Measurements from ENCODE around the gene THOP1.
"Not testable (repeated sequence)": the region's sequence is repeated elsewhere in the genome, so short reads cannot be mapped to it uniquely, and the experiment has no call there.

THOP1 gene

DNA sequence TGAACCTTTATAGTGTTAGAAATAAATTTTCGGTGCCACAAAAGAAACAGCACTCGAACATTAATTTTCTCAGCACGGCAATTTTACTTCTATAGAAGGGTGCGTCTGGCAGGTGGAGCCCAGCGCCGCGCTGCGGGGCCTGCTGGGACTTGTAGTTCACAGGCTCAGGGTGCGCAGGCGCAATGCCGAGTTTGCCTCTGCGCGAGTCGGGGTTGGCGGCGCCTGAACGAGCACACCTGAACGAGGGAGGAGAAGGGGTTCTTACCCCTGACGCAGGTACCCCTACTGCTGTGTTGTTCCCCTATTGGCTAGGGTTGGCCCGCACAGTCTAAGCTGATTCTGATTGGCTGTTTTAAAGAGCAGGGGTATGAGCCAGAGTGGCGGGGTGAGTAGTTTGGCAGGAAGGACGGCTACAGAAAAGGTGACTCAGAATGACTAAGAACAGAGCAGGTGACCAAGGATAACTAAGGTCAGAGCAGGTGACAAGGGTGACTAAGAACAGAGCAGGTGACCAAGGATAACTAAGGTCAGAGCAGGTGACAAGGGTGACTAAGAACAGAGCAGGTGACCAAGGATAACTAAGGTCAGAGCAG lies 32.0 kb downstream of the THOP1 start:
- DNase-seq (ENCODE audit: low read depth), result not testable (repeated sequence)

DNA sequence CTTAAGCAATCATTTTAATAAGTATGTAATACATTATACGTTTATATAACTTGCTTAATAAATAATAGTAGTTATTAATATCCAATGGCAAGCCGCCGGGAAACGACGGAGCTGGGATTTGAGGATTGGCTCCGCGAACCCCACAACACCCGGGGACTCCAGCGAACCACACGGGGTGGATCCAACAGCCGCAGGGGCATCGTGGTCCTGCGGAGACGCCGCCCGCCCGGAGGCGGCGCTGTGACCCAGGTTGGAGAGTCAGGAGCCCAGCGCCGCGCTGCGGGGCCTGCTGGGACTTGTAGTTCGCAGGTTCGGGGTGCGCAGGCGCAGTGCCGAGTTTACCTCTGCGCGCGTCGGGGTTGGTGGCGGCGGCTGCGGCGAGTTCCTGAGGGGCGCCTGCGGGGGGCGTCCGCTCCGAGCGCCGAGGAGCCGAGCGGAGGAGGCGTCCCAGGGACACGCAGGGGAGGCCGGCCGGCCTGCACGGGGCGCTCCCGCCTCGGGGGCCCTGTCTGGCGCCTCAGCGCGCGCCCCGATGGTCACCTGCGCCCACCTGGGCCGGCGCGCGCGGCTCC lies 34.3 kb downstream of the THOP1 start, which contains the start of gene ZNF554:
Gene ZNF554 (plus strand): TSS at position 329 of the 572 bp plus-strand sequence. CDS start 204 bp downstream, at position 533.
- DNase-seq (ENCODE audit: low read depth), result peak; percentile 97

DNA sequence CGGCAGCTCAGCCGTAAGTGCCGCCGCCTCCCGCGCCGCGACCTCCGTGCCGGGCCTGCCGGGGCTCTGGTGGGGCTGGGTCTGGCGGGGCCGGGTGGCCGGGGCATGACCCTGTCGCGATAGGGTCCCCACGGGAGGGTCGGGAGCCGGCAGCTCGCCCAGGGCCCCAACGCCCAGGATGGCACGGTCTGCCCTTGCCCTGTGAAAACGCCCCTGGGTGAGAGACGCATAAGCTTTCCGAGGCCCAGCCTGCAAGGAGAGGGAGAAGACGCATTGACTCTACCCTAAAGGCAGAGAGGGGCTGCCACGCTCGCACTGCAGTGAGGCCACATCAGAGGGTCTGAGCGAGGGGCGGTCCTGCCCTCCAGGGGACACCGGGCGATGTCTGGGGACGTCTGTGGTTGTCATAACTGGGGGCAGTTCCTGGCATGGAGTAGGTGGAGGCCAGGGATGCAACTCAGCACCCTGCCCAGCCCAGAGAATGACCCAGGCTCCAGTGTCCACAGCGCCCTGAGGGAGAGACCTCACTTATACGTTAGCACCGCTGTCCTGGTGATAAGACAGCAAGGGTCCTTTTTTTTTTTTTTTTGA lies 34.9 kb downstream of the THOP1 start:
- no peak for DNase-seq (ENCODE audit: low read depth)

DNA sequence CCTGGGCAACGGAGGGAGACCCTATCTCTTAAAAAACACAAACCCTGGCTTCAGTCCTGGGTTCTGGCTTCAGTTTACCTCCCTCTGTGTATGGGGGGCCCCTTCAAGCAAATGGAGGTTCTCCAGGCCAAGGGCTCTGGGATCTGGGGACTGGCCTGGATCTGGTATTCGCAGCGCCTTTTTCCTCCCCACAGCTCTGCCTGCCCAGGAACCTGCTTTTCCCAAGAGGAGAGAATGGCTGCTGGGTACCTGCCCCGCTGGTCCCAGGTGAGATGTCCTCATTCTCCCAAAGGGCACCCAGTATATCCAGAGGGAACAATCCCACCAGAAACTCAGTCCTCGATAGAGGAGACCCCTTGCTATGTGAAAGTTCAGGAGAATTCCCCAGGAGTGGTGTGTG lies 37.5 kb downstream of the THOP1 start:
- DNase-seq (ENCODE audit: low read depth), result no peak

DNA sequence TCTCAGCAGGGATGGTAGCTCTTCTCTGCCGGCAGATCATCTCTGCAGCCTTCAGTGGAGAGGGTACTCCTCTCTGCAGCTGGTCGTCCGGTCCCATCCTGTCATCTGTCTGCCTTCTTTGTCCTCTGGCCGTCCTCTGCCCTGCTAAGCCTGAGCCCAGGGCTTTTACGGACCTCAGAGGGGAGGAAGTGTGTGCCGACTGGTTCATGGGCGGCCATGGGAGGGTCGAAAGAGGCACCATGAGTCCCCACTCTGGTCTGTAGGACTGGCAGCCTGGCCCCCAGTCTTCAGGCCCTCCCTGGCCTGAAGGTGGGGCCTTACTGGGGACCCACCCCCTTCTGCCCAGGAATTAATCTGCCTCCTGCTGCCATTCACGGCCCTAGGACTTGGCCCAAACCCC lies 38.3 kb downstream of the THOP1 start:
- DNase-seq (ENCODE audit: low read depth), result no peak

DNA sequence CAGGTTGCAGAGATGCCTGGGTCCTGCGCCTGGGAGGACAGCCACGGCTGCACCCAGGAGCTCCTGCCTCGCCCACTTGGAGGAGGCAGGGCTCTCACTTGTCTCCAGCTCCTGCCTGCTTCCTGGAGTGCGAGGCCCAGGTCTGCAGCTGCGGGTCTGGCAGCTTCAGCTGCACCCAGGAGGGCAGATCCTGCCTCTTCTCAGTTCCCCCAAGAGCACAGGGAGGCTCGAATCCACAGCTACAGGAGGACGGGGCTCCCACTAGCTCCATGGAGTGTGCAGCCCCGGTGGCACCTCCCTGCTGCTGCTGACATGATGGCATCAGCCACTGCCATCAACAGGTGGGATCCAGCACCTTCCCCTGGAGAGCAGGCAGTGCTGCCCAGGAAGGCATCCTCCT lies 38.8 kb downstream of the THOP1 start:
- no peak for DNase-seq (ENCODE audit: low read depth)

DNA sequence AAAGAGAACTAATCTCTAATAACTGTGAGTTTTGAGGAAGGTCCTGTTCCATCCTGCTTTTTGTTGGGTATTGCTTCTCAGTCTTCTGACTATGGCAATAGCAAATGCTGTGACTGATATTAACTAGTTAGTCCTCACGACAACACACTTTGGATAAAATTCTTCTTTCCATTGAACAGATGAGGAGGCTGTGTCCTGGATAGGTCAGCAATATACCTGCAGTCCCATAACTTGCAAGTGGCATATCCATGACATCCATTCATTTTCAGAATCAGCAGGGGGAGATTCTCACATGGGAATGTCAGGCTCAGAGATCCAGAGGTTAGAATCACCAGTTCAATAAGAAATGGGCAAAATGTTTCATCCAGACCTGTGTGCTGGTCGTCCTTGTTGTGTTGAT lies 41.7 kb downstream of the THOP1 start:
- DNase-seq (ENCODE audit: low read depth), result no peak

DNA sequence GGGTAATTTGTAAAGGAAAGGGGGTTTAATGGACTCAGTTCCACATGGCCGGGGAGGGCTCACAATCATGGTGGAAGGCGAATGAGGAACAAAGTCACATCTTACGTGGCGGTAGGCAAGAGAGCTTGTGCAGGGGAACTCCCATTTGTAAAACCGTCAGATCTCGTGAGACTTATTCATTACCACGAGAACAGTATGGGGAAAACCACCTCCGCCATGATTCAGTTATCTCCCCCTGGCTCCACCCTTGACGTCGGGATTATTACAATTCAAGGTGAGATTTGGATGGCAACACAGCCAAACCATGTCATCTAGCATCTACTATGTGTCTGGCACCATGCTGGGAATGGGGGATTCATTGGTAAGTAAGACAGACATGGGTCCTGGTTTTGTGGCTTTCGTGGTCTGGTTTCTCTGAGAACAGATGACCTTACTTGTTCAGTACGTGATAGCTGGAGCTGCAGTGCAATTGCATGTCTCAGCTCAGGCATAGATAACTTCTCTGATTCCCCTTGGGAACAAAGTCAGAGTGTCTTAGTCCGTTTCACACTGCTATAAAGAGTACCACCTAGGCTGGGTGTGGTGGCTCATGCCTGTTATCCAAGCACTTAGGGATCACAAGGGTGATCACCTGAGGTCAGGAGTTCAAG lies 42.7 kb downstream of the THOP1 start:
- no peak for DNase-seq (ENCODE audit: low read depth)

DNA sequence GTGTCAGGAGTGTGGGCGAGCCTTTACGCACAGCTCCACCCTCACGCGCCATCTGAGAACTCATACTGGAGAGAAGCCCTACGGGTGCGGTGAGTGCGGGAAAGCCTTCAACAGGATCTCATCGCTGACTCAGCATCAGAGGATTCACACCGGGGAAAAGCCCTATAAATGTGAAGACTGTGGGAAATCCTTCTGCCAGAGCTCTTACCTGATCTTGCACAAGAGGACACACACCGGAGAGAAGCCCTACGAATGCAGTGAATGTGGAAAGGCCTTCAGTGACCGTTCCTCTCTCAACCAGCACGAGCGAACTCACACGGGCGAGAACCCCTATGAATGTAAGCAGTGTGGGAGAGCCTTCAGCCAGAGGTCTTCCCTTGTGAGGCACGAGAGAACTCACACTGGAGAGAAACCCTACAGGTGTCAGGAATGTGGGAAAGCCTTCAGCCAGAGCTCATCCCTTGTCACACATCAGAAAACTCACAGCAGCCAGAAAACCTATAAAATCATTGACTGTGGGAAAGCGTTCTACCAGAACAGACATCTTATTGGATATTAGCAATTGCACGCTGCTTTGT lies 49.1 kb downstream of the THOP1 start:
- DNase-seq (ENCODE audit: low read depth), result no peak

DNA sequence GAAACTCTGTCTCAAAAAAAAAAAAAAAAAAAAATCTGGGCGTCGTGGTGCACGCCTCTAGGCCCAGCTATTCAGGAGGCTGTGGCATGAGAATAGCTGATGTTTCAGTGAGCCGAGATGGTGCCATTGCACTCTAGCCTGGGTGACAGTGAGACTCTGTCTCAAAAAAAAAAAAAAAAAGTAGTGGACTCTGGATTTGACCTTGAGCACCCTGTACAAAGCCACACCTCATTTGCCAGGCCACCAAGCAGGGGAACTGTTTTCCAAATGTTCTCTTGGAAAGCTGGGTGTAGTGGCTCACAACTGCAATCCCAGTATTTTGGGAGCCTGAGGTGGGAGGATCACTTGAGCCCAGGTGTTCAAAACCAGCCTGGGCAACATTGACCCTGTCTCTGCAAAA lies 52.1 kb downstream of the THOP1 start:
- DNase-seq (ENCODE audit: low read depth), result no peak

DNA sequence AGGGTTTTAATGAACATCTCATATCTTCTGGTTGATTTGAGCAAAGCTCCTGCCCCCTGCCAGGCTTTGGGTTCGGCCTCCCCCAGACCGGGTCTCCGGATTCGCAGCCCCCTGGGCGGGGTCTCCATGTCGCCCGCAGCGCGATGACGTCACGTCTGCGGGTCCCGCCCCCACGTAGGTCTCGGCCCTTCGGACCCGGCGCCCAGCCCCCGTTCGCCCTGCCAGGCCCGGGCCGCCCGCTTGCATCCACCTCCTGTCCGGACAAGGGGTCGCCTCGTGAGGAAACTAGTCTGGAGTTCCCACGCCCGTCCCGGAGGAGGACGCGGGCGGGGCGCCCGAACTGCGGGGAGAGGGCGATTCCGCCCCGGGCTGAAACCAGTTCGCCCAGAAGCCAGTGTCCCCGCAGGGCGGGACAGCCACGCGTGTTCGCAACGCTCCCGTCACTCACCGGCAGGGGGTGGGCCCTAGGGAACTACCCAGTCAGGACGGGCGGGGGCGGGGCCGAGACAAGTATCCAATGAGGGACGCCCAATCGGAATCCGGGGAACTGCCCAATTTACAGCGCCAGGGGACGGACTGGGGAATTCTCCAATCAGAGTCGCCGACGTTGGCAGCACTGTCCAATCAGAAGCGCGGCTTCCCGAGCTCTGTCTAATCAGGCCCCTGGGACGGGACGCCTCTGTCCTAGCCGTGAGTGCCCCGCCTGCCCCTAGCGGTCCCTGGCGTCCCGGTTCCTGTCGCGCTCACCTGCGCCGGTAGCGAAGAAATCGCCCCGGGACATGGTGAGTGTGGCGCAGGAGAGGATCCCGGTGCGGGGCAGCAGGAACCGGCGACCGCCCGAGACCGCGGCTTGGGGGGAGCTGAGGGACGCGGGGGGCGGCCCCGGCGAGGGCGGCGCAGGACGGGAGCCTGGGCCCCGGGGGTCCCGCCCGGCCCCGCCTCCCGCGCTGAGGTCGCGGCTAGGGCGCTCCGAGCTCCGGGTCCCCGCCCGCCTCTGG lies 55.8 kb downstream of the THOP1 start, which contains the start of gene ZNF555:
Gene ZNF555 (plus strand): TSS at position 682 of the 998 bp plus-strand sequence. CDS start 98 bp downstream, at position 780.
- peak; percentile 99 for DNase-seq (ENCODE audit: low read depth)

DNA sequence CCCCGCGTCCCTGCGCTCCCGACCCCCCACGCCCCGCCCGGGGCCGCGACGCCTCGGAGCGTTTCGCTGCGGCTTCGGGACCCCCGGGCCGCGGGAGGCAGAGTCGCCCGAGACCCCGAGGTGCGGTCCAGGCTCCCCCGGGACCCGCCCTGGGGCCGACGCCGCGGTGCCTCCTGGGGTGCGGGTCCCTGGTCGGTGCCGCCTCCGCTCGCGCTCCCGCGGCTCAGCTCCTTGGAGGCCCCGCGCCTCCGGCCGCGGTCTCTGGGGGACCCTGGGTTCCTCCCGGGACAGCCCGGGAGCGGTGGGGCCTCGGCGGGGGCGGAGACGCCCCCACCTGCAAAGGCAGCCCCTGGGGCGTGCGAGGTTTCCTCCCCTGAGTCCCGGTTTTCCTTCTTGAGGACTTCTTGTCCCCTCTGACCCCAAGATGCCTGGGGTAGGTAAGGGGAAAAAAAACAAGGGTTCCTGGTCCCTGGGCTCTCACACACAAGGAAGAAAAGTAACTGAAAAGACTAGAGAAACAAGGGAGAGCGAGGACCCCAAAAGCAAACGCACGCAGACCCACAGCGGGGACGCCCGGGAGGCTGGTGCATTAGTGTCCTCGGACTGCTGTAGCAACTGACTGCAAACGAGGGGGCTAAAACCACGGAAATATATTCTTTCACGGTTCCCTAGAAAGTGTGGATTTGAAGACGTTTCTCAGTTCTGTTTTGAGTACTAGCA lies 56.7 kb downstream of the THOP1 start:
- no peak for DNase-seq (ENCODE audit: low read depth)

DNA sequence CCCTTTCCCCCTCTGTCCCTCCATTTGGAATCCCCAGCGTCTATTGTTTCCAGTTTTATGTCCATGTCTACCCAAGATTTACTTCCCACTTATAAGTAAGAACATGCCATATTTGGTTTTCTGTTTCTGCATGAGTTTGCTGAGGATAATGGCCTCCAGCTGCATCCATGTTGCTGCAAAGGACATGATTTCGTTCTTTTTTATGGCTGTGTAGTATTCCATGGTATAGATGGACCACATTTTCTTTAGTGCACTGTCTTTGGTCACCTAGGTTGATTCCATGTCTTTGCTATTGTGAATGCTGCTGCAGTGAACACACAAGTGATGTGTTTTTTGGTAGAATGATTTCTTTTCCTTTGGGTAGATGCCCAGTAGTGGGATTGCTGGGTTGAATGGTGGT lies 59.8 kb downstream of the THOP1 start:
- no peak for DNase-seq (ENCODE audit: low read depth)

DNA sequence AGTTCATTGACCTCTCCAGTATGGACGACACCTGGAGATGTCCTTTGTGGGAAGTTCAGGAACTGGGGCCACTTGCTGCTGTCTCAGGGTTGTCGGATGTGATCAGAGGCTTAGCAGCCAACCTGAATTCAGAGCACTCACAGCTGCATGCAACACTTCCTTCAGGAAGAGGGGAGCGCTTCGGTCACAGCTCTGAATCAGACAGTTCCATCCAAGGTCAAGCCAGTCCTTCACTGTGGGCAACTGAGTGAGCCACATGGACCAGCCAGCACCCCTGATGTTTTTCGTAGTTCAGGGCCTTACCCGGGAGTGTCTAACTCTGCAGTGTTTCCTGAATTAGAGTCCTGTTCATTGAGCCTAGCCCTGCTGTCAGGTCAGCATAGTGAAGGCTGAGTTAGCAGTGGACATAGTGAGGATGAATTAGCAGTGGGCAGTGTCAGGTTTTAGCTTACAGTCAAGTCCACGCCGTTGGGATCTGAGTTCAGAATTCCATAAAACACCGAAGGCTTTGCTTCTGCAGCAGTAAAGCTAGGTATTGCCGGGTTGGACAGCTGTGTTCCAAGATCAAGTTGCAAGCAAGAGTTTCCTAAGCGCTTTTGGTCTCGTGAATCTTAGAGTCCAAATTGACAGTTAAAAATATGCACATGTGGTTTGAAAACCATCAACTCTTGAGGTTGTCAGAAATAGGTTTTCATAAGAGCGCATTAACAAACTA lies 61.0 kb downstream of the THOP1 start:
- no peak for DNase-seq (ENCODE audit: low read depth)

DNA sequence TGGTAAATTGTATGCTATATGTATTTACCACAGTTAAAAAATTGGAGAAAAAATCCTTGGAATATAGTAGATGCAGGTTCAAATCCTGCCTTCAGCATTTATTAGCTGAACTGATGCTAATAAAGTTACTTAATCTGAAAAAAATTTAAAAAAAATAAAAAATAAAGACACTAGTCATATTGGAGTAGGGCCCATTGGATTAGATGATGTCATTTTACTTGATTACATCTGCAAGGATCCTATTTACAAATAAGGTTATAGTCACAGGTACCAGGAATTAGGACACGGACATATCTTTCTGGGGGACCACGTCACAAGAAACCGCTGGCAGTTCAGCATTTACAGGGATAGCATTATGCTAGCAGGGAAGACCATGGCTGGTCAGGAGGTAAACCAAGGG lies 62.2 kb downstream of the THOP1 start:
- no peak for DNase-seq (ENCODE audit: low read depth)

DNA sequence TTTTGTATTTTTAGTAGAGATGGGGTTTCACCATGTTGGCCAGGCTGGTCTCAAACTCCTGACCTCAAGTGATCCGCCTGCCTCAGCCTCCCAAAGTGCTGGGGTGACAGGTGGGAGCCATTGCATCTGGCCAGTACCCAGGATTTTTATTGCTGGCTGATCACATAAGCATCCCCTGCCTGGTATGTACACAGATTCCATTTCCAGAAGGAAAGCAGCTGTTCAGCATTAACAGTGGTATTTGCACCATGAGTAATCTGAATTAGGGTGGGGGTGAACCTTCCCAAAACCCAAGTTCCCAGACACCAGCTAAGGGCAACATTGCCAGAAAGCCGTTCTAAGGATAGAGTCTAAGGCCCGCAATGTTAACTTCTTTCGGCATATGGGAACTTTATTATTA lies 63.3 kb downstream of the THOP1 start:
- no peak for DNase-seq (ENCODE audit: low read depth)

DNA sequence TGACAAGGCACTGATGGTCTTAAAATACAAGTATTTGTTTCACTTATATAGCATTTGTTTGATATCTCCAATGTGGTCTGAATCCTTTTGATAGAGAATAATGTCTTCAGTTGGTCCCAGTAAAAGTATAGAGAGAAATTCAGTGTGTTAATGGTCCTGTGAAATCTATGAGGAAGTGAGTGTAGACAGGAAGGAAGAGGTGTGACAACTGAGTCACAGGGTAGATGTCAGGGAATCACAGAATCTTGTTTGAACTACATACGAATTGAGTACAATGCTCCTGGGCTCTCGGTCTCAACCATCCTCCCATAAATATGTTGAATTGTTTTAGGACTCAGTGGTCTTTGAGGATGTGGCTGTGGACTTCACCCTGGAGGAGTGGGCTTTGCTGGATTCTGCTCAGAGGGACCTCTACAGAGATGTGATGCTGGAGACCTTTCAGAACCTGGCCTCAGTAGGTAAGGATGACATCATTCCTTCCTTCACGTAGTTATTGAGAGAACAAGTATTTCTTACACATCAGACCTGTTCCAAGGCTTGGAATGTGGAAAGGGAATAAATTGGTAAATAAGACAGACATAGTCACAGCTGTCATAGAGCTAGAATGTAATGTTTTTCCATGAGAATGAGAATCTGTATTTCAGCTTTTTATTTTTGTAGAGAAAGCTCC lies 65.1 kb downstream of the THOP1 start:
- no peak for DNase-seq (ENCODE audit: low read depth)

DNA sequence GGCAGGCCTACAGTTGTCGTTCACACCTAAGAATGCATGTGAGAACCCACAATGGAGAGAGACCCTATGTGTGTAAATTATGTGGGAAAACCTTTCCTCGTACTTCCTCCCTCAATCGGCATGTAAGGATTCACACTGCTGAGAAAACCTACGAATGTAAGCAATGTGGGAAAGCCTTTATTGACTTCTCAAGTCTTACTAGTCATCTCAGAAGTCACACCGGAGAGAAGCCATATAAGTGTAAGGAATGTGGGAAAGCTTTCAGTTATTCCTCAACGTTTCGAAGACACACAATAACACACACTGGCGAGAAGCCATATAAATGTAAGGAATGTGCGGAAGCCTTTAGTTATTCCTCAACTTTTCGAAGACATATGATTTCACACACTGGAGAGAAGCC lies 67.3 kb downstream of the THOP1 start:
- DNase-seq (ENCODE audit: low read depth), result no peak

DNA sequence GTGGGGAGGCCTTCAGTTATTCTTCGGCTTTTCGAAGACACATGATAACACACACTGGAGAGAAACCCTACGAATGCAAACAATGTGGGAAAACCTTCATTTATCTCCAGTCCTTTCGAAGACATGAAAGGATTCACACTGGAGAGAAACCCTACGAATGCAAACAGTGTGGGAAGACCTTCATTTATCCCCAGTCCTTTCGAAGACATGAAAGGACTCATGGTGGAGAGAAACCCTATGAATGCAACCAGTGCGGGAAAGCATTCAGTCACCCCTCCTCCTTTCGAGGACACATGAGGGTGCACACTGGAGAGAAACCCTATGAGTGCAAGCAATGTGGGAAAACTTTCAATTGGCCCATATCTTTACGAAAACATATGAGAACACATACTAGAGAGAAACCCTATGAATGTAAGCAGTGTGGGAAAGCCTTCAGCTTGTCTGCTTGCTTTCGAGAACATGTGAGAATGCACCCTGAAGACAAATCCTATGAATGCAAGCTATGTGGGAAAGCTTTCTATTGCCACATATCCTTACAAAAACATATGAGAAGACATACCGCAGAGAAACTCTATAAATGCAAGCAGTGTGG lies 67.8 kb downstream of the THOP1 start:
- no peak for DNase-seq (ENCODE audit: low read depth)
